GM12878 (cell line): ENCODE data around the gene BMAL1. TPM values are rescaled to one million over a fixed set of nuclear protein-coding genes. Genes with fewer than 3 reads are reported as not detected.

Experiments used
- CBX3 ChIP-seq: fragments of 200-600 bp; sonication (generic); IDR thresholded peaks from 2 replicates; pipeline ENCODE4 v1.6.1; 2016; ENCODE audit warnings: low read depth, borderline replicate concordance
- EED ChIP-seq: sonication (generic); IDR thresholded peaks from 2 replicates; pipeline ENCODE4 v1.6.1; 2016; ENCODE audit warnings: antibody characterized with exemption, low read depth
- FOXK2 ChIP-seq: fragments of 450-650 bp; IDR thresholded peaks from 2 replicates; pipeline ENCODE4 v1.6.1; 2017; ENCODE audit warnings: mild to moderate bottlenecking, moderate library complexity
- IRF4 ChIP-seq: IDR thresholded peaks from 2 replicates; pipeline ENCODE4 v1.6.1; 2011; ENCODE audit warnings: low read depth, low read length
- NR2C1 ChIP-seq: fragments of 450-650 bp; IDR thresholded peaks from 2 replicates; pipeline ENCODE4 v1.6.1; 2017; ENCODE audit warnings: antibody characterized with exemption, mild to moderate bottlenecking, moderate library complexity
- POLR2AphosphoS5 ChIP-seq: IDR thresholded peaks from 2 replicates; pipeline ENCODE4 v1.6.1; 2011; ENCODE audit warnings: mild to moderate bottlenecking, low read length, inconsistent platforms
- RAD21 ChIP-seq: IDR thresholded peaks from 2 replicates; pipeline ENCODE4 v1.6.1; 2011; ENCODE audit warnings: mild to moderate bottlenecking, low read depth, low read length, moderate library complexity; ENCODE audit not compliant: insufficient read depth
- RB1 ChIP-seq: fragments of 450-650 bp; formaldehyde crosslinking; IDR thresholded peaks from 2 replicates; pipeline ENCODE4 v1.6.1; 2017; ENCODE audit warnings: mild to moderate bottlenecking, borderline replicate concordance
- SMAD5 ChIP-seq: IDR thresholded peaks from 2 replicates; pipeline ENCODE4 v1.6.1; 2016; ENCODE audit warnings: antibody characterized with exemption, low read depth
- SMARCA5 ChIP-seq: fragments of 450-650 bp; IDR thresholded peaks from 2 replicates; pipeline ENCODE4 v1.6.1; 2017; ENCODE audit warnings: mild to moderate bottlenecking
- SMC3 ChIP-seq: IDR thresholded peaks from 2 replicates; pipeline ENCODE4 v1.6.1; 2011; ENCODE audit warnings: low read length, improper control_type of control experiment, borderline replicate concordance
- SPI1 ChIP-seq: IDR thresholded peaks from 2 replicates; pipeline ENCODE4 v1.6.1; 2011; ENCODE audit warnings: low read depth, mild to moderate bottlenecking, low read length, moderate library complexity, borderline replicate concordance; ENCODE audit not compliant: insufficient read depth
- ZNF207 ChIP-seq: fragments of 450-650 bp; IDR thresholded peaks from 2 replicates; pipeline ENCODE4 v1.6.1; 2014; ENCODE audit warnings: antibody characterized with exemption, mild to moderate bottlenecking, borderline replicate concordance
- ZNF24 ChIP-seq: fragments of 450-650 bp; IDR thresholded peaks from 2 replicates; pipeline ENCODE4 v1.6.1; 2017; ENCODE audit warnings: antibody characterized with exemption, mild to moderate bottlenecking
- polyA plus RNA-seq, 11 experiments: library from polyadenylated mRNA; depleted of rRNA in 4 of 11; unstranded in 6 of 11; stranded (reverse) in 5 of 11; fragments of >200 nt; fragmentation: Nextera tagmentation in 4 of 11; fragmentation: Illumina TruSeq in 1 of 11; extraction: Ambion mirVana in 4 of 11; extraction: Trizol in 1 of 11; gene quantifications; 1 replicate in 1 of 11; 2 replicates in 10 of 11; pipeline versions ENCODE4 v1.2.1 to v1.2.3, GENCODE V29; 2011 to 2016; ENCODE audit warnings: inconsistent platforms in 2 of 11, missing spikeins in 2 of 11, low read depth in 1 of 11
- total RNA-seq, 4 experiments: library from RNA; depleted of rRNA in 3 of 4; stranded (reverse); fragments of >200 nt in 3 of 4; fragmentation: Illumina TruSeq in 1 of 4; extraction: Trizol in 1 of 4; gene quantifications; 2 replicates each; pipeline versions ENCODE4 v1.2.1 to v1.2.3, GENCODE V29; 2013 to 2021
- TF ChIP-seq, protein P1 (sequence below): IDR thresholded peaks from 2 replicates; pipeline ENCODE4 v1.6.1; 2011; ENCODE audit warnings: low read depth, mild to moderate bottlenecking, low read length, moderate library complexity, borderline replicate concordance; ENCODE audit errors: extremely low read depth
- TF ChIP-seq, protein P2 (sequence below): fragments of 450-650 bp; formaldehyde crosslinking; IDR thresholded peaks from 2 replicates; pipeline ENCODE4 v1.5.0; 2022; ENCODE audit warnings: mild to moderate bottlenecking, missing genetic modification characterization
- TF ChIP-seq, protein P3 (sequence below), 3 experiments: IDR thresholded peaks in 2 of 3; conservative IDR thresholded peaks in 1 of 3; 2 replicates each; pipeline ENCODE4 v1.5.1; 2011; ENCODE audit warnings: low read depth in 3 of 3, low read length in 3 of 3, mild to moderate bottlenecking in 3 of 3, control low read depth in 2 of 3, moderate library complexity in 2 of 3, inconsistent platforms in 1 of 3, mixed read lengths in 1 of 3; ENCODE audit not compliant: control insufficient read depth in 2 of 3, insufficient read depth in 1 of 3; ENCODE audit errors: extremely low read depth in 1 of 3
- TF ChIP-seq, protein P4 (sequence below): fragments of 450-650 bp; IDR thresholded peaks from 2 replicates; pipeline ENCODE4 v1.6.1; 2017; ENCODE audit warnings: mild to moderate bottlenecking, moderate library complexity

Gene BMAL1
- total and polyA plus RNA-seq, 10 of the 15 experiments (the other 5 are each of a cell fraction or from before 2014, with no cell fraction given): 3.5 to 40.6 (median 13.6) TPM

DNA sequence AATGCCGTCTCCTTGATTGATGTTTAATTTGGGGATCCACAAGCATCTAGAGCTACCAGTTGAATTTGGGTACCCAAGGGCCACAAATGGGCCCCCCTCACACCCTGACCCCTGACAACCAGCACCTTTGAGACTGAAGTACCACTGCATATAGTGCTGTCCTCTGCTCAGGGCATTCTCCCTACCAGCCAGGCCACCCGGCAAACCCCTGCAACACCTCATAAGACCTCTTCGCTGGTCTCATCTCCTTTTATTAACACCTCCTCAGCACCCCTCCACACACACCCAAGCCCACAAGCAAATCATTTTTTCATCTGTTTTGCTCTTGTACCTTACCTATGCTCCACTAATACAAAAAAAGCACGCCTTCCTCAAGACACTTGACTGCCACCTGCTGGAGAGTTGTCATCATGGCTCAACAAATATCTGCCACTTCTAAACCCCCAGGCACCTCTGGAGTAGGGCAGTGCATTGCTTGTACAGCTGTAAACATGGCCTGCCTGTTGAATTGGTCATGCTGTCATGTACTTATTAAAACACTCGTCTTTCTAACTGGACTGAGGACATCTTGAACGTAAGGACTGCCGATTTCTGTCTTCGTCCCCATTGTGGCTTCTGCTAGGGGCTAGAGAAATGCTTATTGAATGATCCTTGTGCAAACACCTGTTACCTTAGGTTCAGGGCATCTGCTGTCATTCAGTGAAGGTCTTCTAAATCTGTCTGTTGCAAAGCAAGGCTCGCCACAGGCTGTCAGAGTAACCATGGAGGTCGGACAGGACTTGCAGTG lies 66.5 kb downstream of the BMAL1 start (continued):
- no peak for TF ChIP-seq EED
- TF ChIP-seq CBX3: no peak
- TF ChIP-seq, protein P1, sequence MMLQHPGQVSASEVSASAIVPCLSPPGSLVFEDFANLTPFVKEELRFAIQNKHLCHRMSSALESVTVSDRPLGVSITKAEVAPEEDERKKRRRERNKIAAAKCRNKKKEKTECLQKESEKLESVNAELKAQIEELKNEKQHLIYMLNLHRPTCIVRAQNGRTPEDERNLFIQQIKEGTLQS: no peak
- TF ChIP-seq SMARCA5: 0 out of 2 replicates have a peak, but pooled peaks have one; percentile 23
- peak; percentile 84 for TF ChIP-seq RAD21
- TF ChIP-seq, protein P2, sequence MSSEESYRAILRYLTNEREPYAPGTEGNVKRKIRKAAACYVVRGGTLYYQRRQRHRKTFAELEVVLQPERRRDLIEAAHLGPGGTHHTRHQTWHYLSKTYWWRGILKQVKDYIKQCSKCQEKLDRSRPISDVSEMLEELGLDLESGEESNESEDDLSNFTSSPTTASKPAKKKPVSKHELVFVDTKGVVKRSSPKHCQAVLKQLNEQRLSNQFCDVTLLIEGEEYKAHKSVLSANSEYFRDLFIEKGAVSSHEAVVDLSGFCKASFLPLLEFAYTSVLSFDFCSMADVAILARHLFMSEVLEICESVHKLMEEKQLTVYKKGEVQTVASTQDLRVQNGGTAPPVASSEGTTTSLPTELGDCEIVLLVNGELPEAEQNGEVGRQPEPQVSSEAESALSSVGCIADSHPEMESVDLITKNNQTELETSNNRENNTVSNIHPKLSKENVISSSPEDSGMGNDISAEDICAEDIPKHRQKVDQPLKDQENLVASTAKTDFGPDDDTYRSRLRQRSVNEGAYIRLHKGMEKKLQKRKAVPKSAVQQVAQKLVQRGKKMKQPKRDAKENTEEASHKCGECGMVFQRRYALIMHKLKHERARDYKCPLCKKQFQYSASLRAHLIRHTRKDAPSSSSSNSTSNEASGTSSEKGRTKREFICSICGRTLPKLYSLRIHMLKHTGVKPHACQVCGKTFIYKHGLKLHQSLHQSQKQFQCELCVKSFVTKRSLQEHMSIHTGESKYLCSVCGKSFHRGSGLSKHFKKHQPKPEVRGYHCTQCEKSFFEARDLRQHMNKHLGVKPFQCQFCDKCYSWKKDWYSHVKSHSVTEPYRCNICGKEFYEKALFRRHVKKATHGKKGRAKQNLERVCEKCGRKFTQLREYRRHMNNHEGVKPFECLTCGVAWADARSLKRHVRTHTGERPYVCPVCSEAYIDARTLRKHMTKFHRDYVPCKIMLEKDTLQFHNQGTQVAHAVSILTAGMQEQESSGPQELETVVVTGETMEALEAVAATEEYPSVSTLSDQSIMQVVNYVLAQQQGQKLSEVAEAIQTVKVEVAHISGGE (CRISPR knock-in tag): no peak
- no peak for TF ChIP-seq SPI1
- TF ChIP-seq ZNF24: no peak
- TF ChIP-seq, protein P3, sequence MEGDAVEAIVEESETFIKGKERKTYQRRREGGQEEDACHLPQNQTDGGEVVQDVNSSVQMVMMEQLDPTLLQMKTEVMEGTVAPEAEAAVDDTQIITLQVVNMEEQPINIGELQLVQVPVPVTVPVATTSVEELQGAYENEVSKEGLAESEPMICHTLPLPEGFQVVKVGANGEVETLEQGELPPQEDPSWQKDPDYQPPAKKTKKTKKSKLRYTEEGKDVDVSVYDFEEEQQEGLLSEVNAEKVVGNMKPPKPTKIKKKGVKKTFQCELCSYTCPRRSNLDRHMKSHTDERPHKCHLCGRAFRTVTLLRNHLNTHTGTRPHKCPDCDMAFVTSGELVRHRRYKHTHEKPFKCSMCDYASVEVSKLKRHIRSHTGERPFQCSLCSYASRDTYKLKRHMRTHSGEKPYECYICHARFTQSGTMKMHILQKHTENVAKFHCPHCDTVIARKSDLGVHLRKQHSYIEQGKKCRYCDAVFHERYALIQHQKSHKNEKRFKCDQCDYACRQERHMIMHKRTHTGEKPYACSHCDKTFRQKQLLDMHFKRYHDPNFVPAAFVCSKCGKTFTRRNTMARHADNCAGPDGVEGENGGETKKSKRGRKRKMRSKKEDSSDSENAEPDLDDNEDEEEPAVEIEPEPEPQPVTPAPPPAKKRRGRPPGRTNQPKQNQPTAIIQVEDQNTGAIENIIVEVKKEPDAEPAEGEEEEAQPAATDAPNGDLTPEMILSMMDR (IDR thresholded peaks at IDR 0.05 in 2 of 3, conservative IDR thresholded peaks at IDR 0.05 in 1 of 3; ENCODE audit: control insufficient read depth in 2 of 3, extremely low read depth in 1 of 3, insufficient read depth in 1 of 3, low read depth in 3 of 3, low read length in 3 of 3): peak; percentile 79 to 84 (median 80)
- TF ChIP-seq, protein P4, sequence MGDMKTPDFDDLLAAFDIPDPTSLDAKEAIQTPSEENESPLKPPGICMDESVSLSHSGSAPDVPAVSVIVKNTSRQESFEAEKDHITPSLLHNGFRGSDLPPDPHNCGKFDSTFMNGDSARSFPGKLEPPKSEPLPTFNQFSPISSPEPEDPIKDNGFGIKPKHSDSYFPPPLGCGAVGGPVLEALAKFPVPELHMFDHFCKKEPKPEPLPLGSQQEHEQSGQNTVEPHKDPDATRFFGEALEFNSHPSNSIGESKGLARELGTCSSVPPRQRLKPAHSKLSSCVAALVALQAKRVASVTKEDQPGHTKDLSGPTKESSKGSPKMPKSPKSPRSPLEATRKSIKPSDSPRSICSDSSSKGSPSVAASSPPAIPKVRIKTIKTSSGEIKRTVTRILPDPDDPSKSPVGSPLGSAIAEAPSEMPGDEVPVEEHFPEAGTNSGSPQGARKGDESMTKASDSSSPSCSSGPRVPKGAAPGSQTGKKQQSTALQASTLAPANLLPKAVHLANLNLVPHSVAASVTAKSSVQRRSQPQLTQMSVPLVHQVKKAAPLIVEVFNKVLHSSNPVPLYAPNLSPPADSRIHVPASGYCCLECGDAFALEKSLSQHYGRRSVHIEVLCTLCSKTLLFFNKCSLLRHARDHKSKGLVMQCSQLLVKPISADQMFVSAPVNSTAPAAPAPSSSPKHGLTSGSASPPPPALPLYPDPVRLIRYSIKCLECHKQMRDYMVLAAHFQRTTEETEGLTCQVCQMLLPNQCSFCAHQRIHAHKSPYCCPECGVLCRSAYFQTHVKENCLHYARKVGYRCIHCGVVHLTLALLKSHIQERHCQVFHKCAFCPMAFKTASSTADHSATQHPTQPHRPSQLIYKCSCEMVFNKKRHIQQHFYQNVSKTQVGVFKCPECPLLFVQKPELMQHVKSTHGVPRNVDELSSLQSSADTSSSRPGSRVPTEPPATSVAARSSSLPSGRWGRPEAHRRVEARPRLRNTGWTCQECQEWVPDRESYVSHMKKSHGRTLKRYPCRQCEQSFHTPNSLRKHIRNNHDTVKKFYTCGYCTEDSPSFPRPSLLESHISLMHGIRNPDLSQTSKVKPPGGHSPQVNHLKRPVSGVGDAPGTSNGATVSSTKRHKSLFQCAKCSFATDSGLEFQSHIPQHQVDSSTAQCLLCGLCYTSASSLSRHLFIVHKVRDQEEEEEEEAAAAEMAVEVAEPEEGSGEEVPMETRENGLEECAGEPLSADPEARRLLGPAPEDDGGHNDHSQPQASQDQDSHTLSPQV: no peak
- no peak for TF ChIP-seq FOXK2
- TF ChIP-seq IRF4: no peak
- no peak for TF ChIP-seq NR2C1
- no peak for TF ChIP-seq POLR2AphosphoS5
- TF ChIP-seq ZNF207: no peak
- peak; percentile 89 for TF ChIP-seq SMC3
- peak; percentile 49; the same call in 1 of the 2 replicates for TF ChIP-seq RB1
- no peak for TF ChIP-seq SMAD5
